GM18499 (cell line): ENCODE data around the gene SP6.

ENCODE experiments used
- ATAC-seq: cut with Tn5 transposase; IDR thresholded peaks from one replicate; pipeline ENCODE4 v1.9.1; 2021; ENCODE audit warnings: moderate number of reproducible peaks; ENCODE audit not compliant: insufficient read depth, unreplicated experiment

The SP6 gene

GRCh38 chr17:47839071-47839470, 11.9 kb downstream of the SP6 start:
- no peak for ATAC-seq

GRCh38 chr17:47838636-47839035, 12.3 kb downstream of the SP6 start:
- ATAC-seq, result no peak

- ATAC-seq, result no peak
Measured at GRCh38 chr17:47837401-47838039, 13.4 kb downstream of the SP6 start.

- no peak for ATAC-seq
Measured at GRCh38 chr17:47836601-47837000, 14.4 kb downstream of the SP6 start.

GRCh38 chr17:47834756-47835155, 16.2 kb downstream of the SP6 start:
- ATAC-seq, result no peak

GRCh38 chr17:47831934-47832327, 19.0 kb downstream of the SP6 start:
- no peak for ATAC-seq

- ATAC-seq, result peak; percentile 58
Measured at GRCh38 chr17:47831003-47831933, 19.7 kb downstream of the SP6 start, which contains the start of the genes LRRC46 and MRPL10. Gene LRRC46 (plus strand): TSS chr17:47831670. CDS start chr17:47831990, 320 bp downstream. Gene MRPL10 (minus strand): TSS chr17:47831541. CDS start chr17:47831511, 30 bp downstream.

- ATAC-seq, result no peak
Measured at GRCh38 chr17:47830396-47831002, 20.5 kb downstream of the SP6 start.

GRCh38 chr17:47829870-47830269, 21.1 kb downstream of the SP6 start:
- no peak for ATAC-seq

- ATAC-seq, result no peak
Measured at GRCh38 chr17:47823519-47823918, 27.4 kb downstream of the SP6 start.

- ATAC-seq, result no peak
Measured at GRCh38 chr17:47822785-47823184, 28.2 kb downstream of the SP6 start.

GRCh38 chr17:47821424-47822391, 29.3 kb downstream of the SP6 start, which contains the start of gene OSBPL7:
Gene OSBPL7 (minus strand): TSS chr17:47821794. CDS start chr17:47820278, 1,516 bp downstream.
- ATAC-seq, result no peak

GRCh38 chr17:47821031-47821423, 29.9 kb downstream of the SP6 start:
- no peak for ATAC-seq

GRCh38 chr17:47820033-47820789, 30.8 kb downstream of the SP6 start:
- no peak for ATAC-seq

GRCh38 chr17:47819475-47819874, 31.5 kb downstream of the SP6 start:
- ATAC-seq, result no peak

- ATAC-seq, result no peak
Measured at GRCh38 chr17:47818002-47818695, 32.8 kb downstream of the SP6 start.

- no peak for ATAC-seq
Measured at GRCh38 chr17:47816947-47817346, 34.0 kb downstream of the SP6 start.

GRCh38 chr17:47816111-47816735, 34.7 kb downstream of the SP6 start:
- ATAC-seq, result no peak
